HCT116 (cell line): Measurements from ENCODE around the gene DNM3. TPM values are rescaled to one million over a fixed set of nuclear protein-coding genes. Genes with fewer than 3 reads are reported as not detected.

Experiments used
- ATAC-seq: fragments of 200-7000 bp; cut with Tn5 transposase; 2 replicates; pipeline ENCODE4 v1.9.1; 2020; ENCODE audit warnings: mild to moderate bottlenecking, moderate library complexity
- BruUV-seq: library from RNA; stranded (reverse); fragments of 400-500 nt; replicated peaks from 2 replicates; lab custom pipeline; 2021; lab: Mats Ljungman, UMichigan
- CTCF ChIA-PET: fragments of 300-600 bp; sonication (Branson Sonifier 250); formaldehyde crosslinking; loops from one replicate; lab custom pipeline; 2021; ENCODE audit warnings: antibody characterized with exemption; lab: Charles Lee
- POLR2A ChIA-PET: fragments of 300-600, 350-600 bp; sonication (Branson Sonifier 250); formaldehyde crosslinking; loops from one replicate; lab custom pipeline; 2021; ENCODE audit warnings: antibody characterized with exemption; lab: Charles Lee
- RAD21 ChIA-PET, 2 experiments: fragments of 300-600 bp; sonication (Branson Sonifier 250); formaldehyde crosslinking; loops; one replicate each; lab custom pipeline; 2023; ENCODE audit warnings: low total read pairs in 2 of 2; ENCODE audit not compliant: uncharacterized antibody in 2 of 2, unreplicated experiment in 2 of 2, low non-redundant PET in 1 of 2; lab: Charles Lee
- DNase-seq: peaks from one replicate; pipeline ENCODE4 v3.0.0-alpha.2; 2010; ENCODE audit warnings: low read depth, low spot score
- H2AFZ ChIP-seq: fragments of 200-600 bp; shearing (Covaris generic), sonication (generic); 2 replicates; pipeline ENCODE4 v1.6.1; 2017; ENCODE audit warnings: low read depth, mixed run types, mixed read lengths, antibody characterized with exemption, low read length; ENCODE audit not compliant: poor library complexity, severe bottlenecking
- H3K27ac ChIP-seq: 2 replicates; pipeline ENCODE4 v1.5.1; 2012; ENCODE audit warnings: low read depth, low read length
- H3K27me3 ChIP-seq: fragments of 200-600 bp; sonication (generic); 2 replicates; pipeline ENCODE4 v1.6.1; 2016; ENCODE audit warnings: mixed run types, low read length, mixed read lengths; ENCODE audit not compliant: insufficient read depth
- H3K36me3 ChIP-seq, 2 experiments: fragments of 200-500 bp in 1 of 2; fragments of 200-600 bp in 1 of 2; sonication (Bioruptor generic) in 1 of 2; sonication (generic) in 1 of 2; 2 replicates each; pipeline versions ENCODE4 v1.5.1 to v1.6.1; 2014 to 2016; ENCODE audit warnings: low read length in 2 of 2, inconsistent platforms in 1 of 2, mixed read lengths in 1 of 2, mixed run types in 1 of 2; ENCODE audit not compliant: insufficient read depth in 2 of 2, control insufficient read depth in 1 of 2
- H3K4me1 ChIP-seq, 2 experiments: fragments of 200-600 bp in 1 of 2; sonication (generic) in 1 of 2; 2 replicates each; pipeline versions ENCODE4 v1.5.1 to v1.6.1; 2012 to 2017; ENCODE audit warnings: low read length in 2 of 2, inconsistent platforms in 1 of 2, mild to moderate bottlenecking in 1 of 2, mixed read lengths in 1 of 2, mixed run types in 1 of 2, moderate library complexity in 1 of 2; ENCODE audit not compliant: insufficient read depth in 2 of 2, control insufficient read depth in 1 of 2
- H3K4me2 ChIP-seq: fragments of 200-600 bp; sonication (generic); 2 replicates; pipeline ENCODE4 v1.6.1; 2017; ENCODE audit warnings: mixed run types, low read length, mixed read lengths
- H3K4me3 ChIP-seq, 2 experiments: fragments of 200-600 bp in 1 of 2; sonication (generic) in 1 of 2; replicated peaks in 1 of 2; 2 replicates each; pipeline ENCODE4 v1.5.1; 2011 to 2016; ENCODE audit warnings: low read length in 2 of 2, control low read depth in 1 of 2, low read depth in 1 of 2, mild to moderate bottlenecking in 1 of 2, mixed read lengths in 1 of 2, mixed run types in 1 of 2
- H3K79me2 ChIP-seq: fragments of 200-600 bp; sonication (generic); 2 replicates; pipeline ENCODE4 v1.6.1; 2017; ENCODE audit warnings: mild to moderate bottlenecking, mixed run types, low read length, moderate library complexity, mixed read lengths; ENCODE audit not compliant: insufficient read depth
- H3K9ac ChIP-seq: fragments of 200-600 bp; sonication (generic); 2 replicates; pipeline ENCODE4 v1.6.1; 2016; ENCODE audit warnings: low read length, mixed read lengths
- H3K9me2 ChIP-seq: fragments of 200-600 bp; sonication (generic), shearing (Covaris generic); 2 replicates; pipeline ENCODE4 v1.6.1; 2017; ENCODE audit warnings: mixed run types, mild to moderate bottlenecking, moderate library complexity; ENCODE audit not compliant: insufficient read depth
- H3K9me3 ChIP-seq, 2 experiments: fragments of 200-500 bp in 1 of 2; fragments of 200-600 bp in 1 of 2; sonication (Bioruptor generic) in 1 of 2; sonication (generic) in 1 of 2; 2 replicates each; pipeline ENCODE4 v1.6.1; 2014 to 2017; ENCODE audit warnings: low read length in 2 of 2, mixed read lengths in 2 of 2, inconsistent platforms in 1 of 2, low read depth in 1 of 2, mild to moderate bottlenecking in 1 of 2, mixed run types in 1 of 2, moderate library complexity in 1 of 2; ENCODE audit not compliant: control insufficient read depth in 1 of 2, insufficient read depth in 1 of 2
- H4K20me1 ChIP-seq: fragments of 200-600 bp; sonication (generic), shearing (Covaris generic); 2 replicates; pipeline ENCODE4 v1.6.1; 2017; ENCODE audit warnings: mixed run types, mild to moderate bottlenecking, moderate library complexity; ENCODE audit not compliant: insufficient read depth
- ATF3 ChIP-seq: IDR thresholded peaks from 2 replicates; pipeline ENCODE4 v1.6.1; 2012
- CBX3 ChIP-seq: IDR thresholded peaks from 2 replicates; pipeline ENCODE4 v1.6.1; 2012; ENCODE audit warnings: low read depth
- CEBPB ChIP-seq: IDR thresholded peaks from 2 replicates; pipeline ENCODE4 v1.6.1; 2012; ENCODE audit warnings: low read depth
- ELF1 ChIP-seq: IDR thresholded peaks from 2 replicates; pipeline ENCODE4 v1.6.1; 2012; ENCODE audit warnings: low read depth, borderline replicate concordance
- EZH2 ChIP-seq: fragments of 200-600 bp; sonication (generic); IDR thresholded peaks from 2 replicates; pipeline ENCODE4 v1.6.1; 2017; ENCODE audit warnings: antibody characterized with exemption, mixed run types
- EZH2phosphoT487 ChIP-seq: fragments of 200-600 bp; IDR thresholded peaks from 2 replicates; pipeline ENCODE4 v1.6.1; 2018; ENCODE audit warnings: antibody characterized with exemption, borderline replicate concordance
- FOSL1 ChIP-seq: IDR thresholded peaks from 2 replicates; pipeline ENCODE4 v1.6.1; 2012; ENCODE audit warnings: low read depth
- JUND ChIP-seq: IDR thresholded peaks from 2 replicates; pipeline ENCODE4 v1.6.1; 2012
- POLR2A ChIP-seq: IDR thresholded peaks from 2 replicates; pipeline ENCODE4 v1.7.0; 2011; ENCODE audit warnings: borderline replicate concordance; ENCODE audit not compliant: insufficient read depth, insufficient read length; ENCODE audit errors: extremely low read depth
- POLR2AphosphoS5 ChIP-seq: IDR thresholded peaks from 2 replicates; pipeline ENCODE4 v1.6.1; 2011; ENCODE audit warnings: mild to moderate bottlenecking, low read depth, low read length, moderate library complexity
- SIN3A ChIP-seq: IDR thresholded peaks from 2 replicates; pipeline ENCODE4 v1.6.1; 2012; ENCODE audit warnings: low read depth
- SP1 ChIP-seq: IDR thresholded peaks from 2 replicates; pipeline ENCODE4 v1.6.1; 2012; ENCODE audit warnings: low read depth
- SRF ChIP-seq: IDR thresholded peaks from 2 replicates; pipeline ENCODE4 v1.6.1; 2012; ENCODE audit warnings: low read depth
- TCF7L2 ChIP-seq: IDR thresholded peaks from 2 replicates; pipeline ENCODE4 v1.7.0; 2011; ENCODE audit warnings: borderline replicate concordance, inconsistent platforms; ENCODE audit not compliant: insufficient read depth, insufficient read length; ENCODE audit errors: extremely low read depth
- ZBTB33 ChIP-seq: IDR thresholded peaks from 2 replicates; pipeline ENCODE4 v1.6.1; 2011; ENCODE audit warnings: mild to moderate bottlenecking, low read length, moderate library complexity; ENCODE audit not compliant: insufficient replicate concordance; ENCODE audit errors: extremely low read depth
- ZFX ChIP-seq: fragments of 450-650 bp; IDR thresholded peaks from 2 replicates; pipeline ENCODE4 v1.6.1; 2017
- ZNF274 ChIP-seq: fragments of 200-500 bp; sonication (Bioruptor generic); IDR thresholded peaks from 2 replicates; pipeline ENCODE4 v1.6.1; 2014; ENCODE audit warnings: mild to moderate bottlenecking, low read depth, low read length, inconsistent platforms
- intact Hi-C: fragments of 100-400 bp; cut with micrococcal nuclease; formaldehyde crosslinking; loops from 2 replicates; pipeline ENCODE4 v1.10.0; 2022
- total RNA-seq: library from RNA; stranded (reverse); gene quantifications from one replicate; pipeline ENCODE4 v1.2.1, GENCODE V29; 2021; ENCODE audit not compliant: unreplicated experiment

Gene DNM3
- total RNA-seq, 1 experiment from 2014 or later: 3.1 TPM

GRCh38 chr1:172400722-172401105 is 559.4 kb downstream of the DNM3 start:
- H2AFZ ChIP-seq: no peak overlapping the region

GRCh38 chr1:172401477-172401876 is 560.2 kb downstream of the DNM3 start:
- POLR2A ChIA-PET: no interaction called here

More at GRCh38 chr1:172400722-172401105, 559.4 kb downstream of the DNM3 start:
- peaks cover 5 to 9% of the 10 kb centered on the region in 2 experiments; a peak in 3 of 4 replicates for H3K4me1 ChIP-seq
- ChIA-PET CTCF (interaction anchor here (1.5 kb wide), 1 partner anchor 398 kb away, joined by 7 read pairs; no protein-coding TSS in a partner anchor), POLR2A (no interaction called here), RAD21 (no interaction called here)
- H3K27me3 ChIP-seq: peaks cover 5% of the 10 kb centered on the region; the same call in 1 of the 2 replicates
- no peaks in the 10 kb centered on the region for H3K79me2 ChIP-seq
- no peaks in the 10 kb centered on the region for H3K36me3 ChIP-seq
- no peak overlapping the region for H3K9ac ChIP-seq
- intact Hi-C loops: loop anchor here (5.0 kb wide), 1 partner anchor 598 kb away; no protein-coding TSS in a partner anchor
- H3K27ac ChIP-seq: no peak overlapping the region
- DNase-seq (no peak), ATAC-seq (no peak)
- no peak for TF ChIP-seq SIN3A
- no peaks in the 10 kb centered on the region for H3K9me3 ChIP-seq
- no peak overlapping the region for H3K4me3 ChIP-seq
- no peaks in the 10 kb centered on the region for H4K20me1 ChIP-seq
- no peaks in the 10 kb centered on the region for H3K9me2 ChIP-seq
- no TSS peak for BruUV-seq
- H3K4me2 ChIP-seq: no peak overlapping the region

More at GRCh38 chr1:172401477-172401876, 560.2 kb downstream of the DNM3 start:
- no peaks in the 10 kb centered on the region for H3K9me3 ChIP-seq
- BruUV-seq: no TSS peak
- TF ChIP-seq JUND: no peak
- no peak for TF ChIP-seq POLR2AphosphoS5
- TF ChIP-seq EZH2phosphoT487: no peak
- no peak for TF ChIP-seq POLR2A
- no peak for TF ChIP-seq SRF
- no peak for TF ChIP-seq ELF1
- TF ChIP-seq ZNF274: no peak
- TF ChIP-seq ZBTB33: no peak
- no peak for TF ChIP-seq SP1
- no peak for TF ChIP-seq ZFX
- TF ChIP-seq FOSL1: no peak
- TF ChIP-seq CEBPB: no peak
- TF ChIP-seq ATF3: no peak
- TF ChIP-seq EZH2: no peak
- no peak for TF ChIP-seq CBX3
- no peak for TF ChIP-seq TCF7L2
- no peak for TF ChIP-seq SIN3A
- DNase-seq (no peak), ATAC-seq (no peak)
- no peaks in the 10 kb centered on the region for H4K20me1 ChIP-seq
- intact Hi-C loops: loop anchor here (5.0 kb wide), 1 partner anchor 599 kb away; no protein-coding TSS in a partner anchor
- peaks cover 5% of the 10 kb centered on the region; the same call in 1 of the 2 replicates for H3K27me3 ChIP-seq
- H3K9ac ChIP-seq: no peak overlapping the region
- H3K27ac ChIP-seq: no peak overlapping the region
- no peak overlapping the region for H2AFZ ChIP-seq
- no peak overlapping the region for H3K4me3 ChIP-seq
- RAD21 ChIA-PET: no interaction called here
- no peaks in the 10 kb centered on the region for H3K79me2 ChIP-seq
- H3K4me2 ChIP-seq: no peak overlapping the region
- H3K4me1 ChIP-seq: peaks cover 5 to 9% of the 10 kb centered on the region in 2 experiments; a peak in 3 of 4 replicates
- H3K9me2 ChIP-seq: no peaks in the 10 kb centered on the region
- CTCF ChIA-PET: interaction anchor here (1.5 kb wide), 1 partner anchor 399 kb away, joined by 7 read pairs; no protein-coding TSS in a partner anchor
- H3K36me3 ChIP-seq: no peaks in the 10 kb centered on the region
